Testis (tissue), 3 donors: Measurements from ENCODE around the gene ECHS1. TPM values are rescaled to one million over a fixed set of nuclear protein-coding genes. Genes with fewer than 3 reads are reported as not detected.

ENCODE experiments used
- DNase-seq: peaks from one replicate; pipeline ENCODE4 v3.0.0-alpha.2; 2019
- H3K27ac ChIP-seq, 2 donors: fragments of 200-600 bp; sonication (generic); one replicate each; pipeline ENCODE4 v1.5.1; 2019
- H3K27me3 ChIP-seq: fragments of 200-600 bp; sonication (generic); one replicate; pipeline ENCODE4 v1.5.1; 2019
- H3K36me3 ChIP-seq: fragments of 200-600 bp; sonication (generic); one replicate; pipeline ENCODE4 v1.5.1; 2017; ENCODE audit warnings: low read depth; ENCODE audit errors: missing control alignments
- H3K4me1 ChIP-seq: fragments of 200-600 bp; sonication (generic); one replicate; pipeline ENCODE4 v1.5.1; 2019
- H3K4me3 ChIP-seq, 2 donors: fragments of 200-600 bp; sonication (generic); one replicate each; pipeline ENCODE4 v1.5.1; 2017 to 2019
- H3K9me3 ChIP-seq: fragments of 200-600 bp; sonication (generic); one replicate; pipeline ENCODE4 v1.5.1; 2017
- POLR2A ChIP-seq: fragments of 450-650 bp; IDR thresholded peaks from one replicate; pipeline ENCODE4 v1.6.1; 2017; ENCODE audit warnings: antibody characterized with exemption, mild to moderate bottlenecking, moderate library complexity
- whole genome bisulfite sequencing, 2 donors: methylation state at CpG; one replicate each; pipeline ENCODE4 v1.1.5; 2018; 5-methylcytosine and 5-hydroxymethylcytosine counted together
- intact Hi-C: fragments of 100-400 bp; cut with DNase I; formaldehyde crosslinking; loops from one replicate; pipeline ENCODE4 v1.15.1; 2023; ENCODE audit warnings: low total_unique reads
- polyA plus RNA-seq: library from polyadenylated mRNA; stranded (reverse); fragments of 350-450 nt; fragmentation: Illumina TruSeq; extraction: RNeasy Lipid Tissue Mini Kit (QIAGEN cat#74804); gene quantifications from one replicate; pipeline ENCODE4 v1.2.3, GENCODE V29; 2014; ENCODE audit warnings: low read depth, low replicate concordance; ENCODE audit not compliant: insufficient read depth
- total RNA-seq, 2 donors: library from RNA; depleted of rRNA; stranded (reverse); fragments of >200 nt; gene quantifications; one replicate each; pipeline ENCODE4 v1.2.3, GENCODE V29; 2016
- TF ChIP-seq, protein P1 (sequence below), 3 experiments: fragments of 450-650 bp in 2 of 3; fragments of 200-600 bp in 1 of 3; sonication (generic) in 1 of 3; IDR thresholded peaks; one replicate each; pipeline ENCODE4 v1.5.1; 2016 to 2019; ENCODE audit warnings: antibody characterized with exemption in 3 of 3, mild to moderate bottlenecking in 2 of 3, moderate library complexity in 1 of 3

Gene ECHS1
- total and polyA plus RNA-seq, 3 donors from 2014 or later, result 104 to 118 (median 118) TPM

DNA sequence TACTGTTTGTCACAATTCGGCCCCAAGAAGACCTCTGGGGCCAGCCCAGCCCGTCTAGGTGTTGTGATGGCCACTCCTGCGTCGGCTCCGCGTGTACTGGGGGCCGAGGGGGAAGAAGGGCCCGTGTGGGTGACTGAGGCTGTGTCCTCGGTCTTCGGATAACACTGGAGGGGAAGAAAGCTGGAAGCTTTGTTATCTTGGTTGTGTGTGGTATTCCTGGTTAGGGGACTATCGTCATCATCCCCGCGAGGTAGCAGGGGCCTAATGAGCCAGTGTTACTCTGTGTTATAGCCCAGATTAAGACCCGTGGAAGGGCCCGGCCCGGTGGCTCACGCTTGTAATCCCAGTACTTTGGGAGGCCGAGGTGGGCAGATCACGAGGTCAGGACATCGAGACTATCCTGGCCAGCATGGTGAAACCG is 21.7 kb upstream of the ECHS1 start:
- Histone ChIP-seq H3K4me1 (peaks cover 20% of the 10 kb centered on the region), H3K27ac (peak overlapping the region; percentile 69 to 85), H3K27me3 (no peaks in the 10 kb centered on the region), H3K36me3 (no peaks in the 10 kb centered on the region), H3K4me3 (peak overlapping the region; percentile 95 to 100), H3K9me3 (no peaks in the 10 kb centered on the region)
- intact Hi-C loops, result no loop called here
- DNase-seq, result peak; percentile 14
- no peak for TF ChIP-seq POLR2A
- TF ChIP-seq, protein P1, sequence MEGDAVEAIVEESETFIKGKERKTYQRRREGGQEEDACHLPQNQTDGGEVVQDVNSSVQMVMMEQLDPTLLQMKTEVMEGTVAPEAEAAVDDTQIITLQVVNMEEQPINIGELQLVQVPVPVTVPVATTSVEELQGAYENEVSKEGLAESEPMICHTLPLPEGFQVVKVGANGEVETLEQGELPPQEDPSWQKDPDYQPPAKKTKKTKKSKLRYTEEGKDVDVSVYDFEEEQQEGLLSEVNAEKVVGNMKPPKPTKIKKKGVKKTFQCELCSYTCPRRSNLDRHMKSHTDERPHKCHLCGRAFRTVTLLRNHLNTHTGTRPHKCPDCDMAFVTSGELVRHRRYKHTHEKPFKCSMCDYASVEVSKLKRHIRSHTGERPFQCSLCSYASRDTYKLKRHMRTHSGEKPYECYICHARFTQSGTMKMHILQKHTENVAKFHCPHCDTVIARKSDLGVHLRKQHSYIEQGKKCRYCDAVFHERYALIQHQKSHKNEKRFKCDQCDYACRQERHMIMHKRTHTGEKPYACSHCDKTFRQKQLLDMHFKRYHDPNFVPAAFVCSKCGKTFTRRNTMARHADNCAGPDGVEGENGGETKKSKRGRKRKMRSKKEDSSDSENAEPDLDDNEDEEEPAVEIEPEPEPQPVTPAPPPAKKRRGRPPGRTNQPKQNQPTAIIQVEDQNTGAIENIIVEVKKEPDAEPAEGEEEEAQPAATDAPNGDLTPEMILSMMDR (IDR thresholded peaks at IDR 0.05), result no peak
- WGBS, 2 donors, result 10 to 17% methylated on average over 14 to 21 of the region's 21 CpGs

DNA sequence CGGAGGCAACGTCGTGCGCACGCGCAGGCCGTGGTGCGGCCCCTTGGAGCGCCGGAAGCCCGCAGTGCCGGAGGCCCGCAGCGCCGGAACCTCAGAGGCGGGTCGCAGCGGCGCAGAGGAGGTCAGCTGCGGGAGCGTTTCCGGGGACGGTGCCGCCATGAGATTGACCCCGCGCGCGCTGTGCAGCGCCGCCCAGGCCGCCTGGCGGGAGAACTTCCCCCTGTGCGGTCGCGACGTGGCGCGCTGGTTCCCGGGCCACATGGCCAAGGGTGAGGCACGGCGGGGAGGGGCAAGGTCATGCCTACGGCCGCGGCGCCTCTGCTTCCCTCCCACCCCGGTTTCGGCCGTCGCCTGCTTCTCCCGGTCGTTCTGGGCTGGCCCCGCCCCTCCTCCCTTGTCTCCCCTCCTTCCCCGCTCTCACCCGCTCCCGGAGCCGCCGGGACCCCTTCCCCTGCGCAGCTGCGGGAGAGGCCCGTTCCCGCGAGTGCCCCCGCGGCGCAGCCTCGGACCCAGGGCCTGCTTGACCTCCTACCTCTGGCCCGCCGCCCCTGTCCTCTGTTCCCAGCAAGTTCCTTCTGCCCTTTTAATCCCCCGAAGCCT is 21.0 kb upstream of the ECHS1 start, which contains the start of gene MTG1:
MTG1 (plus strand) TSS at position 94 of the 600 bp plus-strand sequence; CDS start at position 158, 64 bp downstream.
- no peaks in the 10 kb centered on the region for H3K36me3 ChIP-seq
- TF ChIP-seq POLR2A, result no peak
- TF ChIP-seq, protein P1 (IDR thresholded peaks at IDR 0.05), result peak in 2 of 3 experiments; percentile 18 to 54
- H3K9me3 ChIP-seq, result no peaks in the 10 kb centered on the region
- H3K4me1 ChIP-seq, result peaks cover 20% of the 10 kb centered on the region
- no peaks in the 10 kb centered on the region for H3K27me3 ChIP-seq
- WGBS, 2 donors, result 0 to 1% methylated on average over 13 to 67 of the region's 69 CpGs
- intact Hi-C loops, result no loop called here
- peak within 1 kb of the TSS; percentile 95 to 100 for H3K4me3 ChIP-seq
- peak within 1 kb of the TSS; percentile 69 to 85 for H3K27ac ChIP-seq
- peak; percentile 94 for DNase-seq

DNA sequence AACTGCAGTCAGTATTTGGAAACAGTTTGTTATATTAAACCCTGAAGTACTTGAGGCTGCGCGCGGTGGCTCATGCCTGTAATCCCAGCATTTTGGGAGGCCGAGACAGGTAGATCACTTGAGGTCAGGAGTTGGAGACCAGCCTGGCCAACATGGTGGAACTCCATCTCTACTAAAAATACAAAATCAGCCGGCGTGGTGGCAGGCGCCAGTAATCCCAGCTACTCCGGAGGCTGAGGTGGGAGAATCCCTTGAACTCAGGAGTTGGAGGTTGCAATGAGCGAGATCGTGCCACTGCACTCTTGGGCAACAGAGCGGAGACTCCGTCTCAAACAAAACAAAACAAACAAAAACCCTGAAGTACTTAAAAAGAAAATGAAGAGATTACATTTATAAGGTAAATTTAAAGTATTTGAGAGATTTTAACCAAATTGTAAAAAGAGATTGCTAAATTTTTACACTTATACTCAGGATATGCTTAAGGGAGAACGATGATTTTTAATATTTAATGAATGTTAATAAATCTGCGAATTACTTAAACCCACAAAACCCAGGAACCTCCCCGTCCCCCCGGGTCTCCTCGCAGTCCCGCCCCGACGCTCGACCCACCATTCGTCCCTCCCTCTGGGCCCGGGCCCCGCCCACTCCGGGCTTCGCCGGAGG is 20.4 kb upstream of the ECHS1 start:
- Histone ChIP-seq H3K4me1 (peaks cover 20% of the 10 kb centered on the region), H3K9me3 (no peaks in the 10 kb centered on the region), H3K27me3 (no peaks in the 10 kb centered on the region), H3K4me3 (peak overlapping the region; percentile 95 to 100), H3K27ac (peak overlapping the region in 1 of 2 donors; percentile 85), H3K36me3 (no peaks in the 10 kb centered on the region)
- WGBS, 2 donors, result 26 to 27% methylated on average over 27 of the region's 27 CpGs
- no peak for TF ChIP-seq POLR2A
- TF ChIP-seq, protein P1 (IDR thresholded peaks at IDR 0.05), result no peak
- intact Hi-C loops, result no loop called here
- peak; percentile 21 for DNase-seq

DNA sequence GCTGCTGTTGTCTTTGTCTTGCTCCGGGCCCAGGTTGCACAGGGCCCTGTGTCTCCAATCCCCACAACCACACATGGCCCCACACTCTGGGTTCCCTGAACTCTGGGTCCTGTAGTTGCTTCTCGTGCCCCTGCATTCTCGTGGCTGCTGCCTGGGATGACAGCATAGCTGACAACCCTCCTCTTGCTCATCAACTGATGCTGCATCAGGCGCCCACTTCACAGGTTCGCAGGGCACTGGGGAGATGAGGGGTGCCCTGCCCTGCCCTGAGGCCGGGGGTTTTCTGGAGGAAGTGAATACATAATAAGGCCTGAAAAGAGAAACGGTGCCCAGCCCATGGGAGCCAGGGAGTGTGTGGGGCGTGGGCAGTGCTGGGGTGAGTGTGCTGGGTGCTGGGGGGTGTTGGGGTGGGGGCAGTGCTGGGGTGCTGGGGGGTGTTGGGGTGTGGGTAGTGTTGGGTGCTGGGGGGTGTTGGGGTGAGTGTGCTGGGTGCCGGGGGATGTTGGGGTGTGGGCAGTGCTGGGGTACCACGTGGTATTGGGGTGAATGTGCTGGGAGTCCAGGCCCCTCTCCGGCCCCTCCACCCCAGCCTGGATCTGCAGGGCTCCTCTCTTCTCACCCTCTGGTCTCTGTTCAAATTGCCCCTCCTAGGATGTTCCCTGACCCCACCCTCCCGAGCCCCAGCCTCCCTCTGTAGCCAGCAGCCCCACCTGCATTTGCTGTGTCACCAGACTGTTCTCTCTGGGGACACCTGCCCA is 18.8 kb upstream of the ECHS1 start:
- WGBS, 2 donors, result 76 to 93% methylated on average over 8 to 12 of the region's 12 CpGs
- Histone ChIP-seq H3K27me3 (no peaks in the 10 kb centered on the region), H3K4me1 (peaks cover 20% of the 10 kb centered on the region), H3K4me3 (no peak overlapping the region), H3K9me3 (no peaks in the 10 kb centered on the region), H3K36me3 (no peaks in the 10 kb centered on the region), H3K27ac (no peak overlapping the region)
- no peak for TF ChIP-seq POLR2A
- TF ChIP-seq, protein P1 (IDR thresholded peaks at IDR 0.05), result no peak
- DNase-seq, result peak; percentile 12
- intact Hi-C loops, result no loop called here
